HEK293 (cell line): ENCODE measurements around the gene OCA2.

Source experiments
- AEBP2 ChIP-seq: fragments of 450-650 bp; formaldehyde crosslinking; IDR thresholded peaks from 2 replicates; pipeline ENCODE4 v1.5.1; 2016; ENCODE audit warnings: missing biosample characterization, missing genetic modification characterization, borderline replicate concordance
- REST ChIP-seq: fragments of 450-650 bp; formaldehyde crosslinking; IDR thresholded peaks from 2 replicates; pipeline ENCODE4 v1.5.1; 2016; ENCODE audit warnings: missing biosample characterization, missing genetic modification characterization
- SCRT2 ChIP-seq: fragments of 450-650 bp; formaldehyde crosslinking; IDR thresholded peaks from 2 replicates; pipeline ENCODE4 v1.5.1; 2016; ENCODE audit warnings: missing biosample characterization, missing genetic modification characterization
- YY1 ChIP-seq: fragments of 450-650 bp; formaldehyde crosslinking; IDR thresholded peaks from 2 replicates; pipeline ENCODE4 v1.5.1; 2018; ENCODE audit warnings: missing biosample characterization, missing genetic modification characterization
- ZFP37 ChIP-seq: fragments of 450-650 bp; formaldehyde crosslinking; IDR thresholded peaks from 2 replicates; pipeline ENCODE4 v1.5.1; 2016; ENCODE audit warnings: missing biosample characterization, missing genetic modification characterization
- ZNF112 ChIP-seq: fragments of 450-650 bp; formaldehyde crosslinking; IDR thresholded peaks from 2 replicates; pipeline ENCODE4 v1.5.0; 2017; ENCODE audit warnings: missing biosample characterization, missing genetic modification characterization
- ZNF121 ChIP-seq: fragments of 450-650 bp; formaldehyde crosslinking; IDR thresholded peaks from 2 replicates; pipeline ENCODE4 v1.5.1; 2016; ENCODE audit warnings: missing biosample characterization, missing genetic modification characterization
- ZNF157 ChIP-seq: fragments of 450-650 bp; formaldehyde crosslinking; IDR thresholded peaks from 2 replicates; pipeline ENCODE4 v1.5.1; 2016; ENCODE audit warnings: missing biosample characterization, missing genetic modification characterization
- ZNF549 ChIP-seq: fragments of 450-650 bp; IDR thresholded peaks from 2 replicates; pipeline ENCODE4 v1.5.1; 2018; ENCODE audit warnings: missing biosample characterization, missing genetic modification characterization, mild to moderate bottlenecking, inconsistent platforms, moderate library complexity
- ZNF660 ChIP-seq: fragments of 450-650 bp; IDR thresholded peaks from 2 replicates; pipeline ENCODE4 v1.5.1; 2018; ENCODE audit warnings: missing biosample characterization, mild to moderate bottlenecking, missing genetic modification characterization
- ZNF785 ChIP-seq: fragments of 450-650 bp; formaldehyde crosslinking; IDR thresholded peaks from 2 replicates; pipeline ENCODE4 v1.5.1; 2016; ENCODE audit warnings: missing biosample characterization, missing genetic modification characterization
- TF ChIP-seq, protein P1 (sequence below): fragments of 450-650 bp; formaldehyde crosslinking; IDR thresholded peaks from 2 replicates; pipeline ENCODE4 v1.5.1; 2016; ENCODE audit warnings: missing biosample characterization, missing genetic modification characterization
- TF ChIP-seq, protein P2 (sequence below): fragments of 450-650 bp; formaldehyde crosslinking; IDR thresholded peaks from 2 replicates; pipeline ENCODE4 v1.5.1; 2016; ENCODE audit warnings: missing biosample characterization, missing genetic modification characterization
- TF ChIP-seq, protein P3 (sequence below): fragments of 450-650 bp; formaldehyde crosslinking; IDR thresholded peaks from 2 replicates; pipeline ENCODE4 v1.5.1; 2016; ENCODE audit warnings: missing biosample characterization, missing genetic modification characterization

DNA sequence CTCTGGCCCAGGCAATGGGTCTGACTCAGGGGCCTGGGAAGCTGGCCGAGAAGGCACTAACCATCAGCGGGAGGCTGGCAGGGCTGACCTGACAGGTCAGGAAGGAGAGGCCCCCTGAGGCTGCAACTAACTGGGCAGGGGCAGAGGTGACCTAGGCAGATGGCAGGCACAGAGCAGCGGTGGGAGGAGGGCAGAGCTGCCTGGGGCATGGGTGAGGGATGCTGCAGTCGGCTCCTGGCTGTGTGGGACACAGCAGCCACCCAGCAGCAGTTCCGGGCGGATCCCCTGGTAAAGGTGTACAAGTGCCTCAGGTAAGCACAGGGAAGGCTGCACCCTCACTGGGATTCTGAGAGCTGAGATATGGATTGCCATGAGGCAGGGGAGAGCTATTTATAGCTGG is 236.1 kb downstream of the OCA2 start:
- no peak for TF ChIP-seq ZNF157 (tag by site-specific recombination)
- TF ChIP-seq, protein P1, sequence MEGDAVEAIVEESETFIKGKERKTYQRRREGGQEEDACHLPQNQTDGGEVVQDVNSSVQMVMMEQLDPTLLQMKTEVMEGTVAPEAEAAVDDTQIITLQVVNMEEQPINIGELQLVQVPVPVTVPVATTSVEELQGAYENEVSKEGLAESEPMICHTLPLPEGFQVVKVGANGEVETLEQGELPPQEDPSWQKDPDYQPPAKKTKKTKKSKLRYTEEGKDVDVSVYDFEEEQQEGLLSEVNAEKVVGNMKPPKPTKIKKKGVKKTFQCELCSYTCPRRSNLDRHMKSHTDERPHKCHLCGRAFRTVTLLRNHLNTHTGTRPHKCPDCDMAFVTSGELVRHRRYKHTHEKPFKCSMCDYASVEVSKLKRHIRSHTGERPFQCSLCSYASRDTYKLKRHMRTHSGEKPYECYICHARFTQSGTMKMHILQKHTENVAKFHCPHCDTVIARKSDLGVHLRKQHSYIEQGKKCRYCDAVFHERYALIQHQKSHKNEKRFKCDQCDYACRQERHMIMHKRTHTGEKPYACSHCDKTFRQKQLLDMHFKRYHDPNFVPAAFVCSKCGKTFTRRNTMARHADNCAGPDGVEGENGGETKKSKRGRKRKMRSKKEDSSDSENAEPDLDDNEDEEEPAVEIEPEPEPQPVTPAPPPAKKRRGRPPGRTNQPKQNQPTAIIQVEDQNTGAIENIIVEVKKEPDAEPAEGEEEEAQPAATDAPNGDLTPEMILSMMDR (tag by site-specific recombination): no peak
- TF ChIP-seq, protein P2, sequence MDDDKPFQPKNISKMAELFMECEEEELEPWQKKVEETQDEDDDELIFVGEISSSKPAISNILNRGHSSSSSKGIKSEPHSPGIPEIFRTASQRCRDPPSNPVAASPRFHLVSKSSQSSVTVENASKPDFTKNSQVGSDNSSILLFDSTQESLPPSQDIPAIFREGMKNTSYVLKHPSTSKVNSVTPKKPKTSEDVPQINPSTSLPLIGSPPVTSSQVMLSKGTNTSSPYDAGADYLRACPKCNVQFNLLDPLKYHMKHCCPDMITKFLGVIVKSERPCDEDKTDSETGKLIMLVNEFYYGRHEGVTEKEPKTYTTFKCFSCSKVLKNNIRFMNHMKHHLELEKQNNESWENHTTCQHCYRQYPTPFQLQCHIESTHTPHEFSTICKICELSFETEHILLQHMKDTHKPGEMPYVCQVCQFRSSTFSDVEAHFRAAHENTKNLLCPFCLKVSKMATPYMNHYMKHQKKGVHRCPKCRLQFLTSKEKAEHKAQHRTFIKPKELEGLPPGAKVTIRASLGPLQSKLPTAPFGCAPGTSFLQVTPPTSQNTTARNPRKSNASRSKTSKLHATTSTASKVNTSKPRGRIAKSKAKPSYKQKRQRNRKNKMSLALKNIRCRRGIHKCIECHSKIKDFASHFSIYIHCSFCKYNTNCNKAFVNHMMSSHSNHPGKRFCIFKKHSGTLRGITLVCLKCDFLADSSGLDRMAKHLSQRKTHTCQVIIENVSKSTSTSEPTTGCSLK (tag by site-specific recombination): no peak
- TF ChIP-seq ZFP37: no peak
- no peak for TF ChIP-seq ZNF785
- TF ChIP-seq REST (tag by site-specific recombination): no peak
- TF ChIP-seq, protein P3, sequence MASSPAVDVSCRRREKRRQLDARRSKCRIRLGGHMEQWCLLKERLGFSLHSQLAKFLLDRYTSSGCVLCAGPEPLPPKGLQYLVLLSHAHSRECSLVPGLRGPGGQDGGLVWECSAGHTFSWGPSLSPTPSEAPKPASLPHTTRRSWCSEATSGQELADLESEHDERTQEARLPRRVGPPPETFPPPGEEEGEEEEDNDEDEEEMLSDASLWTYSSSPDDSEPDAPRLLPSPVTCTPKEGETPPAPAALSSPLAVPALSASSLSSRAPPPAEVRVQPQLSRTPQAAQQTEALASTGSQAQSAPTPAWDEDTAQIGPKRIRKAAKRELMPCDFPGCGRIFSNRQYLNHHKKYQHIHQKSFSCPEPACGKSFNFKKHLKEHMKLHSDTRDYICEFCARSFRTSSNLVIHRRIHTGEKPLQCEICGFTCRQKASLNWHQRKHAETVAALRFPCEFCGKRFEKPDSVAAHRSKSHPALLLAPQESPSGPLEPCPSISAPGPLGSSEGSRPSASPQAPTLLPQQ (tag by site-specific recombination): no peak
- TF ChIP-seq ZNF121 (tag by site-specific recombination): no peak
- TF ChIP-seq ZNF660 (tag by site-specific recombination): no peak
- no peak for TF ChIP-seq AEBP2 (tag by site-specific recombination)
- TF ChIP-seq ZNF549 (tag by site-specific recombination): no peak
- TF ChIP-seq SCRT2 (tag by site-specific recombination): no peak
- no peak for TF ChIP-seq ZNF112 (tag by site-specific recombination)
- TF ChIP-seq YY1: no peak
